NB4 (cell line): ENCODE measurements around the gene EXOC5.

Experiments used
- CTCF ChIP-seq: IDR thresholded peaks from one replicate; pipeline ENCODE4 v1.5.1; 2012; ENCODE audit warnings: low read depth, low read length
- MAX ChIP-seq: IDR thresholded peaks from 2 replicates; pipeline ENCODE4 v1.6.1; 2011; ENCODE audit warnings: low read depth, low read length
- MYC ChIP-seq: IDR thresholded peaks from 2 replicates; pipeline ENCODE4 v1.6.1; 2011; ENCODE audit warnings: low read depth, low read length
- POLR2A ChIP-seq: IDR thresholded peaks from 2 replicates; pipeline ENCODE4 v1.6.1; 2011; ENCODE audit warnings: mild to moderate bottlenecking; ENCODE audit not compliant: insufficient read length; ENCODE audit errors: extremely low read depth

- no peak for TF ChIP-seq CTCF
- TF ChIP-seq MAX = no peak
- TF ChIP-seq POLR2A = no peak
- TF ChIP-seq MYC = no peak
These were observed 55.8 kb downstream of the EXOC5 start for GRCh38 chr14:57212919-57213318.
